Superior temporal gyrus (tissue), 1 donor: Measurements from ENCODE around the gene TCAF1.
"Not testable (repeated sequence)": the region's sequence is repeated elsewhere in the genome, so short reads cannot be mapped to it uniquely, and the experiment has no call there.

Experiments used
- DNase-seq: peaks from one replicate; pipeline ENCODE4 v3.0.0-alpha.2; 2016; ENCODE audit errors: extremely low spot score

TCAF1 gene

GRCh38 chr7:143902332-143902899, 440 bp upstream of the TCAF1 start:
- DNase-seq = no peak

- DNase-seq = peak; percentile 45
These were observed 676 bp downstream of the TCAF1 start for GRCh38 chr7:143901332-143901667.

- DNase-seq = no peak
These were observed 1.7 kb downstream of the TCAF1 start for GRCh38 chr7:143900230-143900766.

- no peak for DNase-seq
These were observed 3.2 kb downstream of the TCAF1 start for GRCh38 chr7:143898810-143899209.

- DNase-seq = no peak
These were observed 5.3 kb downstream of the TCAF1 start for GRCh38 chr7:143896667-143897066.

GRCh38 chr7:143892527-143893300, 9.3 kb downstream of the TCAF1 start:
- no peak for DNase-seq

GRCh38 chr7:143891457-143891856, 10.5 kb downstream of the TCAF1 start:
- no peak for DNase-seq

- DNase-seq = no peak
These were observed 11.4 kb downstream of the TCAF1 start for GRCh38 chr7:143890558-143890957.

- DNase-seq = no peak
These were observed 12.9 kb downstream of the TCAF1 start for GRCh38 chr7:143889068-143889467.

GRCh38 chr7:143886826-143887477, 15.0 kb downstream of the TCAF1 start:
- no peak for DNase-seq

GRCh38 chr7:143885951-143886350, 16.0 kb downstream of the TCAF1 start:
- DNase-seq = no peak

- peak; percentile 88 for DNase-seq
These were observed 16.9 kb downstream of the TCAF1 start for GRCh38 chr7:143884969-143885559.

- DNase-seq = peak; percentile 37
These were observed 17.6 kb downstream of the TCAF1 start for GRCh38 chr7:143884241-143884968.

GRCh38 chr7:143882604-143883078, 19.3 kb downstream of the TCAF1 start:
- DNase-seq = peak; percentile 83

GRCh38 chr7:143882020-143882603, 19.9 kb downstream of the TCAF1 start:
- DNase-seq = peak; percentile 77

GRCh38 chr7:143878884-143879283, 23.1 kb downstream of the TCAF1 start:
- DNase-seq = no peak

- DNase-seq = no peak
These were observed 24.9 kb downstream of the TCAF1 start for GRCh38 chr7:143877098-143877497.

GRCh38 chr7:143876218-143876617, 25.8 kb downstream of the TCAF1 start:
- no peak for DNase-seq

- not testable (repeated sequence) for DNase-seq
These were observed 28.7 kb downstream of the TCAF1 start for GRCh38 chr7:143873242-143873641.

GRCh38 chr7:143871534-143871933, 30.4 kb downstream of the TCAF1 start:
- DNase-seq = not testable (repeated sequence)

GRCh38 chr7:143857994-143858393, 44.0 kb downstream of the TCAF1 start:
- not testable (repeated sequence) for DNase-seq
